Endodermal cell (in vitro differentiated cells): ENCODE measurements around the gene METAP1D. TPM values are rescaled to one million over a fixed set of nuclear protein-coding genes. Genes with fewer than 3 reads are reported as not detected.

Source experiments
- DNase-seq: peaks from one replicate; pipeline ENCODE4 v3.0.0-alpha.2; 2017
- H3K27ac ChIP-seq: 2 replicates; pipeline ENCODE4 v1.5.1; 2013; ENCODE audit warnings: mild to moderate bottlenecking, low read depth, low read length, moderate library complexity
- H3K27me3 ChIP-seq: 2 replicates; pipeline ENCODE4 v1.6.1; 2013; ENCODE audit warnings: mild to moderate bottlenecking, low read length, moderate library complexity; ENCODE audit not compliant: insufficient read depth, control insufficient read depth, poor library complexity, severe bottlenecking
- H3K36me3 ChIP-seq: 2 replicates; pipeline ENCODE4 v1.7.0; 2013; ENCODE audit warnings: mild to moderate bottlenecking, low read length, moderate library complexity; ENCODE audit not compliant: control insufficient read depth, insufficient read depth
- H3K4me1 ChIP-seq: one replicate; pipeline ENCODE4 v1.7.0; 2013; ENCODE audit warnings: low read length; ENCODE audit not compliant: control insufficient read depth, insufficient read depth
- H3K4me3 ChIP-seq: 2 replicates; pipeline ENCODE4 v1.5.1; 2013; ENCODE audit warnings: mild to moderate bottlenecking, low read length, moderate library complexity
- H3K9ac ChIP-seq: 2 replicates; pipeline ENCODE4 v1.6.1; 2013; ENCODE audit warnings: mild to moderate bottlenecking, low read length, moderate library complexity; ENCODE audit not compliant: poor library complexity, severe bottlenecking; ENCODE audit errors: extremely low read depth
- H3K9me3 ChIP-seq: 2 replicates; pipeline ENCODE4 v1.6.1; 2013; ENCODE audit warnings: mild to moderate bottlenecking, low read length, moderate library complexity; ENCODE audit not compliant: control insufficient read depth
- H3K27ac Mint-ChIP-seq: 2 replicates; pipeline ENCODE4 v1.8.0; 2020; ENCODE audit warnings: mixed read lengths
- H3K27me3 Mint-ChIP-seq: 2 replicates; pipeline ENCODE4 v1.8.0; 2021; ENCODE audit warnings: mild to moderate bottlenecking, mixed read lengths; ENCODE audit not compliant: insufficient read depth
- H3K36me3 Mint-ChIP-seq: 2 replicates; pipeline ENCODE4 v1.8.0; 2020; ENCODE audit warnings: low read depth, mixed read lengths
- H3K4me1 Mint-ChIP-seq: 2 replicates; pipeline ENCODE4 v1.8.0; 2020; ENCODE audit warnings: mixed read lengths
- H3K4me3 Mint-ChIP-seq: 2 replicates; pipeline ENCODE4 v1.8.0; 2020; ENCODE audit warnings: mild to moderate bottlenecking, moderate library complexity, mixed read lengths
- H3K9me3 Mint-ChIP-seq: 2 replicates; pipeline ENCODE4 v1.8.0; 2020; ENCODE audit warnings: mild to moderate bottlenecking, mixed read lengths
- whole genome bisulfite sequencing, 2 experiments: methylation state at CpG; one replicate each; pipeline versions ENCODE4 v1.1.5 to v1.1.7; 2013; ENCODE audit warnings: missing lambda C conversion rate in 2 of 2, mixed read lengths in 1 of 2; ENCODE audit not compliant: insufficient coverage in 1 of 2, insufficient read length in 1 of 2; 5-methylcytosine and 5-hydroxymethylcytosine counted together
- total RNA-seq, 2 donors: library from RNA; stranded (reverse); fragmentation: NEBNext Ultra II Directional in 1 of 2; extraction: Animal tissue kit (Norgen Biotek cat#: 25700) in 1 of 2; gene quantifications; 2 replicates in 1 of 2; 3 replicates in 1 of 2; pipeline ENCODE4 v1.2.1, GENCODE V29; 2021
- TF ChIP-seq, protein P1 (sequence below): fragments of 200-600 bp; sonication (generic); conservative IDR thresholded peaks from 2 replicates; pipeline ENCODE4 v1.5.0; 2021; ENCODE audit warnings: antibody characterized with exemption, mild to moderate bottlenecking

Gene METAP1D
- total RNA-seq, 2 donors from 2014 or later, result 6.0 to 6.5 TPM

DNA sequence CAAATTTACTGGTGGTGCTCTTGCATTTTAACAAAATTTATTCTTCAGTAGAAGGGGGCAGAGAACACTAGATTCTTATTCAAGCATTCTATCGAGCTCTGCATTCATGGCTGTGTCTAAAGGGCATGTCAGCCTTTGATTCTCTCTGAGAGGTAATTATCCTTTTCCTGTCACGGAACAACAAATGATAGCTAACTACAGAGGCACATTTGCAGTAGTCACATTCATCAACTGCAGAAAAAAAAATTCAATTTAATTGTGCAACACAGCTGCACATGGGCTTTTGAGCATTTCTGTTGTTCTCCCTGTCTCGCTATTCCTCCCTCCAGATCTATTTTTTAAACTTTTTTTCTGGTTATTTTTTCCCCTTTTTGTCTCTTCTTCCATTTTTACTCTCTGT, 72.5 kb downstream of the METAP1D start:
- Histone ChIP-seq H3K27ac (peak overlapping the region; percentile 92), H3K9me3 (no peaks in the 10 kb centered on the region), H3K36me3 (no peaks in the 10 kb centered on the region), H3K9ac (no peak overlapping the region), H3K4me3 (no peak overlapping the region), H3K27me3 (peaks cover 21% of the 10 kb centered on the region), H3K4me1 (no peaks in the 10 kb centered on the region)
- Mint-ChIP-seq H3K36me3 (peaks cover 3% of the 10 kb centered on the region), H3K9me3 (no peaks in the 10 kb centered on the region), H3K4me1 (peaks cover 1% of the 10 kb centered on the region), H3K27me3 (peaks cover 23% of the 10 kb centered on the region), H3K4me3 (no peak overlapping the region), H3K27ac (no peak overlapping the region)
- TF ChIP-seq, protein P1, sequence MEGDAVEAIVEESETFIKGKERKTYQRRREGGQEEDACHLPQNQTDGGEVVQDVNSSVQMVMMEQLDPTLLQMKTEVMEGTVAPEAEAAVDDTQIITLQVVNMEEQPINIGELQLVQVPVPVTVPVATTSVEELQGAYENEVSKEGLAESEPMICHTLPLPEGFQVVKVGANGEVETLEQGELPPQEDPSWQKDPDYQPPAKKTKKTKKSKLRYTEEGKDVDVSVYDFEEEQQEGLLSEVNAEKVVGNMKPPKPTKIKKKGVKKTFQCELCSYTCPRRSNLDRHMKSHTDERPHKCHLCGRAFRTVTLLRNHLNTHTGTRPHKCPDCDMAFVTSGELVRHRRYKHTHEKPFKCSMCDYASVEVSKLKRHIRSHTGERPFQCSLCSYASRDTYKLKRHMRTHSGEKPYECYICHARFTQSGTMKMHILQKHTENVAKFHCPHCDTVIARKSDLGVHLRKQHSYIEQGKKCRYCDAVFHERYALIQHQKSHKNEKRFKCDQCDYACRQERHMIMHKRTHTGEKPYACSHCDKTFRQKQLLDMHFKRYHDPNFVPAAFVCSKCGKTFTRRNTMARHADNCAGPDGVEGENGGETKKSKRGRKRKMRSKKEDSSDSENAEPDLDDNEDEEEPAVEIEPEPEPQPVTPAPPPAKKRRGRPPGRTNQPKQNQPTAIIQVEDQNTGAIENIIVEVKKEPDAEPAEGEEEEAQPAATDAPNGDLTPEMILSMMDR, result no peak
- 67 to 81% methylated on average over 2 to 3 of the region's 3 CpGs for WGBS, 2 experiments
- DNase-seq, result no peak

DNA sequence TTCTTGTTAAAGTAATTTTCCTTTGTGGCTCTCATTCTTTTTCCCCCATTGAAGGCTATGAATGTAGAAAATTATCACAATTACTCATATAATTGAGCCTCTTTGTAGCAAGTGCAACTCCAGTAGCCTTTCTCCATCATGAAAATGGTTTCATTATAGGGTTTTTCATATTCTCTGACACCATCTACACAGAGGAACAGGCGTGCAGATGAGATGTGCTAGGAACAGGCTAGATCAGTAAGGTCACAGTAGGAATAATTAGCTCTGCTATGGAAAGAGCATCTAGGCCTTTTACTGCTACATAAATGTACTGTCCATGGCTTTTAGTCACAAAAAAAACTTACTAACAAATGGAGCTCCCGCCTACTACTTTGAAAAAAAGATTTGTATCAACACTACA, 73.0 kb downstream of the METAP1D start:
- Histone ChIP-seq H3K9me3 (no peaks in the 10 kb centered on the region), H3K27me3 (peaks cover 25% of the 10 kb centered on the region), H3K36me3 (no peaks in the 10 kb centered on the region), H3K4me1 (no peaks in the 10 kb centered on the region), H3K4me3 (no peak overlapping the region), H3K9ac (no peak overlapping the region), H3K27ac (peak overlapping the region; percentile 92)
- Mint-ChIP-seq H3K27ac (no peak overlapping the region), H3K27me3 (peaks cover 27% of the 10 kb centered on the region), H3K36me3 (peaks cover 3% of the 10 kb centered on the region), H3K9me3 (no peaks in the 10 kb centered on the region), H3K4me1 (peaks cover 1% of the 10 kb centered on the region), H3K4me3 (no peak overlapping the region)
- TF ChIP-seq, protein P1, result no peak
- WGBS, 2 experiments, result 96 to 100% methylated on average over 1 to 2 of the region's 2 CpGs
- DNase-seq, result no peak

DNA sequence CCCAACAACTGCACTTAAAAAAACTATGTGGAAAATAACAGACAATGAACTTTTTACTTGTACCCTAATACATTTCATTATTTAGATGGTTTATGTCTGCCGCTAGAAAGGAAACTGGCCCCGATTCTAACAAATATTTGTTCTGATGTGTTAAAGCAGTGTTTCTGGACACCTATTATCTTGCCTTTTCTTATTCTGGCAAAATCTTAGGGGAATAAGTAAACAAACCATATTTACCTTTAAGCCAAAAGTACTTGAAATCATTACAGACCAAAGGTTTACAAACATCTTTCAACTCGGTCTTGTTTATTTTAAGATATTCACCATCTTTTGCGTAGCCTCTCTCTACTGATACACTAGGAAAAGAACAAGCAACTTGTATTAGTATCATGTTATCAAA, 73.8 kb downstream of the METAP1D start:
- TF ChIP-seq, protein P1, result no peak

More for the DNA sequence above, 73.8 kb downstream of the METAP1D start:
- H3K9me3 ChIP-seq, result no peaks in the 10 kb centered on the region
- 89 to 100% methylated on average over 2 to 4 of the region's 4 CpGs for WGBS, 2 experiments
- no peaks in the 10 kb centered on the region for H3K9me3 Mint-ChIP-seq
- peaks cover 1% of the 10 kb centered on the region for H3K4me1 Mint-ChIP-seq
- DNase-seq, result no peak
- H3K9ac ChIP-seq, result no peak overlapping the region
- peaks cover 35% of the 10 kb centered on the region for H3K27me3 Mint-ChIP-seq
- H3K4me3 ChIP-seq, result no peak overlapping the region
- peak overlapping the region; percentile 92 for H3K27ac ChIP-seq
- H3K36me3 ChIP-seq, result no peaks in the 10 kb centered on the region
- H3K27me3 ChIP-seq, result peaks cover 33% of the 10 kb centered on the region
- peaks cover 3% of the 10 kb centered on the region for H3K36me3 Mint-ChIP-seq
- no peak overlapping the region for H3K4me3 Mint-ChIP-seq
- H3K4me1 ChIP-seq, result no peaks in the 10 kb centered on the region
- H3K27ac Mint-ChIP-seq, result no peak overlapping the region
